ENCODE measurements around the gene MYDGF. TPM values are rescaled to one million over a fixed set of nuclear protein-coding genes. Genes with fewer than 3 reads are reported as not detected.
A peak's percentile ranks its signal among the peaks of the same experiment; 100 is the strongest.

Gene MYDGF
- total RNA-seq, 1 donor from 2014 or later, result 131 TPM

GRCh38 chr19:4654437-4655361, 15.4 kb downstream of the MYDGF start:
- peaks cover 1% of the 10 kb centered on the region for H3K9me3 ChIP-seq (ENCODE audit: insufficient read depth, low read depth, low read length)
- peak overlapping the region; percentile 78 for H3K27ac Mint-ChIP-seq (ENCODE audit: unreplicated experiment)
- no peak overlapping the region for H3K4me3 Mint-ChIP-seq (ENCODE audit: unreplicated experiment)

DNA sequence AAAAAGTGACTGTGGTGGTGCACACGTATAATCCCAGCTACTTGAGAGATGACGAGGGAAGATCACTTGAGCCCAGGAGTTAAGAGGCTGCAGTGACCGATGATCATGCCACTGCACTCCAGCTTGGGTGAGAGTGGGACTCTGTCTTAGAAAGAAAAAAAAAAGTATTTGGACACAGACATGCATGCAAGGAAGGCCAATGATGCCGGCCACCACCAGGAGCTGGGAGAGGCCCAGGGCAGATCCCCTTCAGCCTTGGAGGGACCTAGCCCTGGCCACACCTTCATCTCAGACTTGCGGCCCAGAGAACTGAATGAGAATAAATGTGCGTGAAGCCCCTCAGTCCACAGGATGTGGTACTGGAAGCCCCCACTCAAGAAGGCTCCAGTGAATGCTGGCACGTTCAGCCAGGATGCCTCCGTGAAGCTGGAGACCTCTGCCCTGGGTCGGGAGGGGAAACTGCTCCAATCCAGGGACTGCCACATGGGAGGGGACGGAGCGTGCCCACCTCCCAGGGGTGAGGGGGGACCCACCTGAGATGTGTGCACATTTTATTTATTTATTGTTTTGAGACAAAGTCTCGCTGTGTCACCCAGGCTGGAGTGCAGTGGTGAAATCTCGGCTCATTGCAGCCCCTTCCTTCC, 16.2 kb downstream of the MYDGF start:
- Mint-ChIP-seq H3K36me3 (ENCODE audit: low read depth, unreplicated experiment) (peaks cover 19% of the 10 kb centered on the region), H3K9me3 (ENCODE audit: unreplicated experiment) (no peaks in the 10 kb centered on the region), H3K4me1 (ENCODE audit: low read depth, unreplicated experiment) (no peaks in the 10 kb centered on the region), H3K27ac (ENCODE audit: unreplicated experiment) (no peak overlapping the region), H3K4me3 (ENCODE audit: unreplicated experiment) (no peak overlapping the region), H3K27me3 (ENCODE audit: low read depth, unreplicated experiment) (no peaks in the 10 kb centered on the region)
- FAIRE-seq, result no peak
- peaks cover 6% of the 10 kb centered on the region for H3K36me3 ChIP-seq (ENCODE audit: insufficient read depth, low read length)
- no peaks in the 10 kb centered on the region for H3K9me3 ChIP-seq (ENCODE audit: insufficient read depth, low read depth, low read length)
- DNase-seq (ENCODE audit: low read depth), result no peak
- no peak overlapping the region for H3K4me2 ChIP-seq (ENCODE audit: low read length)
- no peak overlapping the region for H3K4me3 ChIP-seq (ENCODE audit: insufficient read depth, low read depth, low read length)
- H3K4me1 ChIP-seq (ENCODE audit: insufficient read depth, low read length), result no peaks in the 10 kb centered on the region
- no peak overlapping the region for H3K27ac ChIP-seq (ENCODE audit: low read depth, low read length)
- no peak for TF ChIP-seq EZH2 (IDR thresholded peaks at IDR 0.05; ENCODE audit: insufficient read depth, low read length)
- TF ChIP-seq, protein P1, sequence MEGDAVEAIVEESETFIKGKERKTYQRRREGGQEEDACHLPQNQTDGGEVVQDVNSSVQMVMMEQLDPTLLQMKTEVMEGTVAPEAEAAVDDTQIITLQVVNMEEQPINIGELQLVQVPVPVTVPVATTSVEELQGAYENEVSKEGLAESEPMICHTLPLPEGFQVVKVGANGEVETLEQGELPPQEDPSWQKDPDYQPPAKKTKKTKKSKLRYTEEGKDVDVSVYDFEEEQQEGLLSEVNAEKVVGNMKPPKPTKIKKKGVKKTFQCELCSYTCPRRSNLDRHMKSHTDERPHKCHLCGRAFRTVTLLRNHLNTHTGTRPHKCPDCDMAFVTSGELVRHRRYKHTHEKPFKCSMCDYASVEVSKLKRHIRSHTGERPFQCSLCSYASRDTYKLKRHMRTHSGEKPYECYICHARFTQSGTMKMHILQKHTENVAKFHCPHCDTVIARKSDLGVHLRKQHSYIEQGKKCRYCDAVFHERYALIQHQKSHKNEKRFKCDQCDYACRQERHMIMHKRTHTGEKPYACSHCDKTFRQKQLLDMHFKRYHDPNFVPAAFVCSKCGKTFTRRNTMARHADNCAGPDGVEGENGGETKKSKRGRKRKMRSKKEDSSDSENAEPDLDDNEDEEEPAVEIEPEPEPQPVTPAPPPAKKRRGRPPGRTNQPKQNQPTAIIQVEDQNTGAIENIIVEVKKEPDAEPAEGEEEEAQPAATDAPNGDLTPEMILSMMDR (IDR thresholded peaks at IDR 0.05; ENCODE audit: insufficient read depth, low read depth, low read length), result no peak
- no peak overlapping the region for H3K9ac ChIP-seq (ENCODE audit: low read length)
- H2AFZ ChIP-seq (ENCODE audit: low read depth, low read length), result no peak overlapping the region
- H3K27me3 ChIP-seq (ENCODE audit: insufficient read depth, low read length), result no peaks in the 10 kb centered on the region
- peaks cover 7% of the 10 kb centered on the region for H3K79me2 ChIP-seq (ENCODE audit: insufficient read depth, low read length)
- peaks cover 28% of the 10 kb centered on the region for H4K20me1 ChIP-seq (ENCODE audit: insufficient read depth, low read length)

More at GRCh38 chr19:4654437-4655361, 15.4 kb downstream of the MYDGF start:
- H2AFZ ChIP-seq (ENCODE audit: low read depth, low read length), result no peak overlapping the region
- peaks cover 9% of the 10 kb centered on the region for H3K36me3 ChIP-seq (ENCODE audit: insufficient read depth, low read length)
- peaks cover 4% of the 10 kb centered on the region for H3K79me2 ChIP-seq (ENCODE audit: insufficient read depth, low read length)
- H3K4me1 ChIP-seq (ENCODE audit: insufficient read depth, low read length), result no peaks in the 10 kb centered on the region
- no peak overlapping the region for H3K4me3 ChIP-seq (ENCODE audit: insufficient read depth, low read depth, low read length)
- DNase-seq (ENCODE audit: low read depth), result no peak
- H3K27me3 Mint-ChIP-seq (ENCODE audit: low read depth, unreplicated experiment), result no peaks in the 10 kb centered on the region
- H3K27ac ChIP-seq (ENCODE audit: low read depth, low read length), result no peak overlapping the region
- H3K4me2 ChIP-seq (ENCODE audit: low read length), result no peak overlapping the region
- no peak for FAIRE-seq
- TF ChIP-seq EZH2 (IDR thresholded peaks at IDR 0.05; ENCODE audit: insufficient read depth, low read length), result no peak
- no peaks in the 10 kb centered on the region for H3K4me1 Mint-ChIP-seq (ENCODE audit: low read depth, unreplicated experiment)
- no peak overlapping the region for H3K9ac ChIP-seq (ENCODE audit: low read length)
- no peaks in the 10 kb centered on the region for H3K9me3 Mint-ChIP-seq (ENCODE audit: unreplicated experiment)
- H3K36me3 Mint-ChIP-seq (ENCODE audit: low read depth, unreplicated experiment), result peaks cover 22% of the 10 kb centered on the region
- H3K27me3 ChIP-seq (ENCODE audit: insufficient read depth, low read length), result no peaks in the 10 kb centered on the region
- H4K20me1 ChIP-seq (ENCODE audit: insufficient read depth, low read length), result peaks cover 29% of the 10 kb centered on the region

DNA sequence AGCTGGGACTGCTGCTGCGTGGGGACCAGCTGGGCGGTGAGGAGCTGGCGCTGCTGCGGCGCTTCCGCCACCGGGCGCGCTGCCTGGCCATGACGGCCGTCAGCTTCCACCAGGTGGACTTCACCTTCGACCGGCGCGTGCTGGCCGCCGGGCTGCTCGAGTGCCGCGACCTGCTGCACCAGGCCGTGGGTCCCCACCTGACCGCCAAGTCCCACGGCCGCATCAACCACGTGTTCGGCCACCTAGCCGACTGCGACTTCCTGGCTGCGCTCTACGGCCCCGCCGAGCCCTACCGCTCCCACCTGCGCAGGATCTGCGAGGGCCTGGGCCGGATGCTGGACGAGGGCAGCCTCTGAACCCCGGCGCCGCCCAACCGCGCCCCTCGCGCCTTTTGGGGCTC, 18.1 kb downstream of the MYDGF start:
- no peak for FAIRE-seq
- H2AFZ ChIP-seq (ENCODE audit: low read depth, low read length), result no peak overlapping the region
- H3K36me3 ChIP-seq (ENCODE audit: insufficient read depth, low read length), result no peaks in the 10 kb centered on the region
- no peak overlapping the region for H3K4me2 ChIP-seq (ENCODE audit: low read length)
- no peaks in the 10 kb centered on the region for H3K27me3 ChIP-seq (ENCODE audit: insufficient read depth, low read length)
- DNase-seq (ENCODE audit: low read depth), result no peak
- H3K36me3 Mint-ChIP-seq (ENCODE audit: low read depth, unreplicated experiment), result peaks cover 14% of the 10 kb centered on the region
- no peaks in the 10 kb centered on the region for H3K27me3 Mint-ChIP-seq (ENCODE audit: low read depth, unreplicated experiment)
- no peak overlapping the region for H3K4me3 Mint-ChIP-seq (ENCODE audit: unreplicated experiment)
- no peak overlapping the region for H3K9ac ChIP-seq (ENCODE audit: low read length)
- H3K4me1 Mint-ChIP-seq (ENCODE audit: low read depth, unreplicated experiment), result no peaks in the 10 kb centered on the region
- TF ChIP-seq, protein P1 (IDR thresholded peaks at IDR 0.05; ENCODE audit: insufficient read depth, low read depth, low read length), result no peak
- TF ChIP-seq EZH2 (IDR thresholded peaks at IDR 0.05; ENCODE audit: insufficient read depth, low read length), result no peak
- H3K4me3 ChIP-seq (ENCODE audit: insufficient read depth, low read depth, low read length), result no peak overlapping the region
- H3K27ac ChIP-seq (ENCODE audit: low read depth, low read length), result no peak overlapping the region
- peaks cover 21% of the 10 kb centered on the region for H4K20me1 ChIP-seq (ENCODE audit: insufficient read depth, low read length)
- peaks cover 4% of the 10 kb centered on the region for H3K4me1 ChIP-seq (ENCODE audit: insufficient read depth, low read length)
- H3K9me3 ChIP-seq (ENCODE audit: insufficient read depth, low read depth, low read length), result no peaks in the 10 kb centered on the region
- no peaks in the 10 kb centered on the region for H3K9me3 Mint-ChIP-seq (ENCODE audit: unreplicated experiment)
- H3K79me2 ChIP-seq (ENCODE audit: insufficient read depth, low read length), result peaks cover 13% of the 10 kb centered on the region
- H3K27ac Mint-ChIP-seq (ENCODE audit: unreplicated experiment), result no peak overlapping the region

All from astrocyte (in vitro differentiated cells and primary cell).